ENCODE results near the gene VAMP2.

DNA sequence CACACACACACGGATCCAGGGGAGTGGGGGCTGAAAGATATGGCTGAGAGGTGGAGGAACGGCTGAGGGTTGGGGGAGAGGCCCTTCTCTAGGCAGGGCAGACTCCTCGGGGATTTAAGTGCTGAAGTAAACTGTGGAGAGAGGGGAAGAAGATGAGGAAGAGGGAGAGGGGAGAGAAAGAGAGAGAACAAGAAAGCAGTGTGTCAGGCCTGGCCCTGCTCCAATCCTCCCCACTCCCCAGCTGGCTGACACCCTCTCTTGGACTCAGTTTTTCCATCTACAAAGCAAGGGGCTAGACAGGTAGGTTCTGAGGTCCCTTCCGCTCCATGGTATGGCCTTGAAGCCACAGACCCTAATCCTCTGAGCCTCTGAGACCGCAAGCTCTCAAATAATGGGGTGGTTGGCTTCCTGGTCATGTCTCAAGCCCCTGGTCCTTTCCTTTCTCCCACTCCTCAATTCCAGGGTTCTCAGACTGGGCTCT, 2.0 kb downstream of the VAMP2 start:
- TF ChIP-seq, protein P1, sequence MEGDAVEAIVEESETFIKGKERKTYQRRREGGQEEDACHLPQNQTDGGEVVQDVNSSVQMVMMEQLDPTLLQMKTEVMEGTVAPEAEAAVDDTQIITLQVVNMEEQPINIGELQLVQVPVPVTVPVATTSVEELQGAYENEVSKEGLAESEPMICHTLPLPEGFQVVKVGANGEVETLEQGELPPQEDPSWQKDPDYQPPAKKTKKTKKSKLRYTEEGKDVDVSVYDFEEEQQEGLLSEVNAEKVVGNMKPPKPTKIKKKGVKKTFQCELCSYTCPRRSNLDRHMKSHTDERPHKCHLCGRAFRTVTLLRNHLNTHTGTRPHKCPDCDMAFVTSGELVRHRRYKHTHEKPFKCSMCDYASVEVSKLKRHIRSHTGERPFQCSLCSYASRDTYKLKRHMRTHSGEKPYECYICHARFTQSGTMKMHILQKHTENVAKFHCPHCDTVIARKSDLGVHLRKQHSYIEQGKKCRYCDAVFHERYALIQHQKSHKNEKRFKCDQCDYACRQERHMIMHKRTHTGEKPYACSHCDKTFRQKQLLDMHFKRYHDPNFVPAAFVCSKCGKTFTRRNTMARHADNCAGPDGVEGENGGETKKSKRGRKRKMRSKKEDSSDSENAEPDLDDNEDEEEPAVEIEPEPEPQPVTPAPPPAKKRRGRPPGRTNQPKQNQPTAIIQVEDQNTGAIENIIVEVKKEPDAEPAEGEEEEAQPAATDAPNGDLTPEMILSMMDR (IDR thresholded peaks at IDR 0.05) = no peak
- TF ChIP-seq POLR2A (IDR thresholded peaks at IDR 0.05) = no peak
